GM19240 (cell line): ENCODE results near the gene DPYSL3.
"Not testable (repeated sequence)": the region's sequence is repeated elsewhere in the genome, so short reads cannot be mapped to it uniquely, and the experiment has no call there.

Experiments
- DNase-seq: peaks from one replicate; pipeline ENCODE4 v3.0.0; 2011; ENCODE audit warnings: low spot score; ENCODE audit not compliant: insufficient read length

DPYSL3 gene

DNA sequence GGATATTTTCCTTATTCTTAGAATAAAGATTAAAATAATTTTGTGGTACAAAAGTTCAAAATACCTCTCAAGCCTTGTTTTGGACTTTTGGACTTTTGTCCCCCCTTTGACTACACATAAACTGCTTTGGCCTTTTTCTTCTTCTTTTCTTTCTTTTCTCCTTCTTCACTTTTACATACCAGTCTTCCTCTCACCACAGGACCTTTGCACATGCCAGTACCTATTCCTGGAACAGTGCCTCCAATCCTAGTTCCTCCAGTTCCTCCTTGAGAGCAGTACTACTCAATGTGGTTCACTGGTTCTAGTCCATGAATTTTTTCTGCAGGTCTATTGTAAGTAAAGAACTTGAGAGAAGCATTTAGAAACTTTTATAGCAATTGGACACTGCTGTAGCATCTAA lies 138.6 kb downstream of the DPYSL3 start:
- no peak for DNase-seq

DNA sequence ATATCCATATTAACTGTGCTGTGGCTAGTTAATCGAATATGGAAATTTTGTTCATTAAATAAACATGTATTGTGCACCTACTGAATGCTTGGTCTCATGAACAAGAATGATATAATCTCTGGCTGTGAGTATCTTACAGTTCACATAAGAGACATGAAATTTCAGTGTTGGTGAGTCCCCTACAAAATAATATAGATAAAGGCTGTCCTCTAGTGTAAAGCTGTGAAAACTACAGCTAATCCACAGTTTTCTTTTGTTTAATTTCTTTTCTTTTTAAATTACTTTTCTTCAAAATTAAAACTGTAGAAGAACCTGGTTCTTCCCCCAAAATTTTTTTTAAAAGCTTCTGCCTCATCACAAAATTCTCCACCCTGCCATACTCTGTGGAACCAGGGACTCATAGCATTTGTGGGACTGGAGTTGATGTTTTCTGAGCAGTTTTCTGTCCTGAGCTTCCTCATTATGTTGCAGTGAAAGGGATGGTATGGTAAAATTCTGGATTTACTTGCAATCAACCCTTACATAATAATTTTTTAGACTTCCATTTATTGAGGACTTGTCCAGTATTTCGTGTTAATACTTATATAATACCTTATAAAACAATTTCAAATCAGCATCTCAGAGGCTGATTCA lies 140.0 kb downstream of the DPYSL3 start:
- DNase-seq, result no peak

DNA sequence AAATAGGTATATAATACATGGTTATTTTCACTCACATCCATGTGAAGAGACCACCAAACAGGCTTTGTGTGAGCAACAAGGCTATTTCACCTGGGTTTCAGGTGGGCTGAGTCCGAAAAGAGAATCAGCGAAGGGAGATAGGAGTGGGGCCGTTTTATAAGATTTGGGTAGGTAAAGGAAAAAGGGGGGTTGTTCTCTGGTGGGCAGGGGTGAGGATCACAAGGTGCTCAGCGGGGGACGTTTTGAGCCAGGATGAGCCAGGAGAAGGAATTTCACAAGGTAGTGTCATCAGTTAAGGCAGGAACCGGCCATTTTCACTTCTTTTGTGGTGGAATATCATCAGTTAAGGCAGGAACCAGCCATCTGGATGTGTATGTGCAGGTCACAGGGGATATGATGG lies 142.5 kb downstream of the DPYSL3 start:
- not testable (repeated sequence) for DNase-seq

DNA sequence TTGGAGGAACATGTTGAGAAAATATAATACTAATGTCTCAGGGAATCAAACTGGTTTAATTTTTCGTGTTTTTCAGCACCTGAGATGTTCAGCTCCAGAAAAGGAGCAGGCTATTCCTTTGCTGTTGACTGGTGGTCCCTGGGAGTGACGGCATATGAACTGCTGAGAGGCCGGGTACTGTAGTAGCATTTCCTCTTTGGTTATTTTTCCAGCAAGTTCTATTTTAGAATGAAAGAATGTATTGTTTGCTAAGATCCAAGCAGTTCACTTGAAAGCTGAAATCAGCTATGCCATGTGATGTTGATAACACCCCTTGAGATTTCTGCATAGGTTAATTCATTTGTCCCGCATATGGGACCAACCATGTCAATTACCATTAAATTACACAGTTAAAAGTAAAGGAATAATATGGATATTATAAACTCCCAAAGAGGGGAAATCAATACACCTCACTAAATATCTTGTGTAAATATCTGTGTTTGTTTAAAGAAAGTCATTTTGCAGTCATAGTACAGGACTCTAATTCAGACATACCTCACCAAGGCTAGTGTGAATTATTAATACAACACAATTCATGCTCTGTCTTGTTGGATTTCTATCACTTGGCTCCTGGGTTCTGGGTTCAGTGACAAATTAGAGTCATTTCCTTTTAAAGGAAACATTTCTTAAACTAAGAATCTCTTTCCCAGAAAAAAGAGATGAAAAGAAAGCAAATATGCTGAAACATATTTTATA lies 148.3 kb downstream of the DPYSL3 start:
- no peak for DNase-seq

DNA sequence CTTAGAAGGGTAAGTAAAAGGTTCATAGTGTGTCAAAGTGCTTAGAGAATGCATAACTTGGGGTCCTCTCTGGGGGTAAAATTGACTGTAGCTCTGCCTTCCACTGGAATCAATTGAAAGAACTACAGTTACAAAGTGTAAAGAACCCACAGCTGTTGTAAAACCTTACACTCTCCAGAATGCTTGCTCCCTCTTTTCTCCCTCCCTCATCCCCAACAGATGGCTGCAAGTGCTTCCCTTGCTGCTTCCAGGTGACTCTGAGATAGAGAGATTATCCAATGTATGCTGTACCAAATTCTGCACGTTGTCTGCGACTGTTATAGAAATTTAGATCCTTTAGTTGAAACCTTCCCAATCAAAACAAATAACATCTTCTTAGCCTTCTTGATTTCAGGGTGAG lies 149.1 kb downstream of the DPYSL3 start:
- DNase-seq, result no peak

DNA sequence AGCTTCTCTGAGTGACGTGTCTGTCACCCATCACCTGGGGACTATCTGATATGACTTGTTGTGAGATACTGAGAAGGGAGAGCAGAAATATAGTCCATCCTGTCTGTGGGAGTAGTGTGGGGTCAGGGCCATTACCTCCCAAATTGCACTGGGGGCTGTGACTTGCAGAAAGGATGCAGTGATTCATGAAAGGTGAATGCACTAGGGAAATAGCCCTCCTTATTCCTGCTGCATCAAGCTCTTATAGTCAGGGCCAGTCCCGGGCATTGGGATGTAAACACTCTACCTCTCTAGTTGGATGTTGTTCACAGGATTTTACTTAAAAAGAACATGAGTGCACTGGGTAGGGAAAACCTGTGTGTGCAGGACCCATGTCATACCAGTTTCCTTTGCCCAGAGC lies 150.3 kb downstream of the DPYSL3 start:
- DNase-seq, result no peak

DNA sequence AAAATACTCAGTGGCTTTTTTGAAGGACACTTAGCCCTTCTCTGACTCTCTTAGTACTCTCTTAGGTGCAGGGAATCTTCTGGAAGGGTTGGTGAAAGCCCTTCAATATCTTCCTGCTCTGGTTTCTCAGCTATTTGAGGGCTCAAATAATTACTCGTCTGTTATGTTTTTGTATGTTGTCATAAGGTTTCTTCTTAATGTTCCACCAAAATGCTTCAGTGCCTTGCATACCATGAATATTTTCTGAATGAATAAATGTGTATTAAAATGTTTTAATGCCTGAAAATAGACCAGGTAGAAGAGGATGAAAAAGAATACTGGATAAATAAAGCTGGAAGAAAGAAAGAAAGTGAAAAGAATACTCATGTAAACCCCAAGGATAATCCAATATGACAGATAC lies 150.8 kb downstream of the DPYSL3 start:
- no peak for DNase-seq

DNA sequence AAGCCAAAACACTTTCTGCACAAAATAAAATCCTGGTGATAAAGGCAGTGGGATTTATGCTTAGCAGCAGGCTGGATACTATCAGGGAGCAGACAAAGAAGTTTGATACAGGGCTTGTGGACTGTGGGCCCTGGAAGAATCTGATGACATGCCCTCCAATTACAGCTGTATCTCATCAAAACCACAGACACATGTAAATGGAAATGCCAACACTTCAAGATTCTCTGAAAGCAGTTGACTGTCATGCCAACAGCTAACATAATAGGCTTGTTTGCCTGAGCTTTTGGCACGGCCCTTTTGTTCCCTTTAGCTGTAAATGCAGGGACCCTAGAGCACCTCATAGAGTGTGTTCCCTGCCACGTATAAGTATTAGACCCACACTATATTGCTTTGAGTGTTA lies 160.6 kb downstream of the DPYSL3 start:
- no peak for DNase-seq

DNA sequence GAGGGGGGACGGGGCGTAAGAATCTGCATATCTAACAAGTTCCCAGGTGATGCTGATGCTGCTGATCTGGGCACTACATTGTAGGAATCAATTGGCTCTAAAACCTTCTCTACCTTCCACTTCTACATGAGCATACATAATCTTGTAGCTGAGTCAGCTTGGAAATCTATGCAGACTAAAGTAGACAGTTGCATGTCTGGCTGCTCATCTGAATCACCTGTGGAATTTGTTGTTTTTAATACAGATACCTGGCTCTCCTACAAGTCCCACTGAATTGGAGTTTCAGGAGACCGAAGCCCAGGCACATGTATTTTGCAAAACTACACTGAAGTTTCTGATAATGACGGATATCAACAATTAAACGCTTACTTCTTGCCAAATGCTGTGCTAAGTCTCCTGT lies 161.4 kb downstream of the DPYSL3 start:
- DNase-seq, result no peak

DNA sequence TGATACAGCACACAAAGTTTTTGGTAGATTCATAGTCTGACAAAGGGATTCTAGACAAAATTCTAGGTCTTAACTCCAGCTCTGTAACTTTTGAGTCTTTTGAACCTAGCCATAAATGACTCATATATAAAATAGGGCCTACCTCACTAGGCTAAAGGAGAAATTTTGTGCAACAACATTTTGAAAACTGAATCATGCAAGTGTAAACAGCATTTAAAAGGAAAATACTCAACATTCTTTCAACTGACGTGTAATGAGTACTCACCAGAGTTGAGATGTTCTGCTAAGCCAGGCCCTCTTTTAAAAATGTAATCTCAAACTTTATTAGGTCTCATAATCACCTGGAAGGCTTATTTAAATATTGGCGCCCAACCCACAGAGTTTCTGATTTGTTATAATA lies 161.8 kb downstream of the DPYSL3 start:
- DNase-seq, result no peak

DNA sequence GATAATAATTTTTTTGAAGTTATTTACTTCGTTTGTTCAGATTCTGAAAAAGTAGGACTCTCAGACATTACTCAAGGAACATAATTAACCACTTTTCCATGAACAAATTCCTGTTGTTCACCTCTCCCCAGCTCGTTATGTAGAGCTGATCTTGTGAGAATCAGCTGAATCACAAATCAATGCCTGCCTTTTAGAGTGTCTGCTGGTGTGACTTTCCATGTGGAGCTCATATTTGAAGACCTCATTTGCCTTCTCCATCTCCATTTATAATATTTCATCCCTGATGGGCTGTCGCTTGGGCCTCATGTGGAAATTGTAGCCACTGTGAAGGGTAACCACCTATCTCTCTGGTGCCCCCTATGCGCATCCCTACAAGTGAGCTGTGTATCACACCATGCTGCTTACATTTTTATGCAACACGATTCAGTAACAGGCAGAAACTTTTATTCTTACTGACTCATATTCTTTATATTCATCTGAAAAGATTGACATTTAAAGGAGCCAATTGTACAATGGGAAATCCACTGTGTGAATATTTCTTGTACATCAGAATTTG lies 163.8 kb downstream of the DPYSL3 start:
- DNase-seq, result no peak

DNA sequence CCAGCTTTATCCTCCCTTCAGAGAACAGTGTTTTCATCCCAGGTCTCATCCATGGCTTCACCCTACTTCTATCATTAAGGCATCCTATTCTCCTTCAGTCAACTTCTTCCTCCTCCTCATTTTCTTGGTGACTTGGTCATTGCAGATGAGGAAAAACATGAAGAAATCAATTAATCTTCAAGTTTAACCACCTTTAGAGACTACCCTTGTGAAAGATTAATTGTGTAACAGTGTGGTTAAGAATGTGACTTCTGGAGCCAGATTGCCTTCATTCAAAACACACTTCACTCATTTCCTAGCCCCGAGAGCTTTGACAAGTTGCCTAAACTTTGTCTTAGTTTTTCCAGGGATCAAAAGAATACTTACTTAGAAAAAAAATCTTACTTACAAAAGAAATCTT lies 165.0 kb downstream of the DPYSL3 start:
- DNase-seq, result no peak

DNA sequence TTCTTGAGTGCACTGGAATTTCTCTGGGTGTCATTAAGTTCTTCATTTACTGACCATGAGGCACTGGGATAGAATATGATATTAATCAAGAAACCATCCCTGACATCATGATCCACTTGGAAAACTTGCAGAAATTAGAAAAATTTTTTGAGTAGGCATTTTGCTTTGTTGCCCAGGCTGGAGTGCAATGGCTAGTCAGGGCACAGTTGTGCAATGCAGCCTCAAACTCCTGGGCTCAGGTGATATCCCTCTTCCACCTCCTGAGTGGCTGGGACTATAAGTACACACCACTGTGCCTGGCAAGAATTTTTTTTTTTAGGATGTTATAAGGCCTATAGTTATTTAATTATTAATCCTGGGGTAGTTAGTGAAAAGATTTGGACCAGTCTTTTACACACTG lies 168.5 kb downstream of the DPYSL3 start:
- DNase-seq, result no peak

DNA sequence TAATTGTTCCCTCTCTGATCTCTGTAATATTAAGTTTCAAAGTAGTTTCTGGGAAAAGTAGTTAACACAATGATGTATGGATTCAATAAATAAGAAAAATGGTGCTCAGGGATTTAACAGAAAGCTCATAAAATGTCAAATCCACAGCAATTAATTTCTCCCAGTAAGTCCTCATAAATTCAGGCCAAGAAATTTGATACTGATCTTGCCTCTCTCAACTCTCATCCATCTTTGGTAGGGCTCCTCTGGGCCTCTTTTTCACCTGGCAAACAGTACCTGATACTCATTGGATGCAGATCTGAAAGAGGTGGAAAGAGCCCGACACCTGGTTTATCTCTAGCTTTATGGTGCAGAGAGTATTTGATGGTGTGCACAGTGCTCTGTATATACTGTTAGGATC lies 168.9 kb downstream of the DPYSL3 start:
- no peak for DNase-seq
